Neural cell (in vitro differentiated cells): ENCODE measurements around the gene DOCK7.

ENCODE experiments used
- CTCF ChIP-seq: fragments of 450-650 bp; IDR thresholded peaks from 2 replicates; pipeline ENCODE4 v1.5.1; 2014; ENCODE audit warnings: antibody characterized with exemption, mild to moderate bottlenecking, moderate library complexity; ENCODE audit not compliant: poor library complexity, severe bottlenecking
- REST ChIP-seq: IDR thresholded peaks from 2 replicates; pipeline ENCODE4 v1.6.1; 2012; ENCODE audit warnings: borderline replicate concordance

GRCh38 chr1:62621907-62622306 lies 66.3 kb downstream of the DOCK7 start:
- no peak for TF ChIP-seq CTCF
- TF ChIP-seq REST = no peak
